Measurements from ENCODE around the gene ERICH2. TPM values are rescaled to one million over a fixed set of nuclear protein-coding genes. Genes with fewer than 3 reads are reported as not detected.

The ERICH2 gene
- total RNA-seq, 1 experiment from 2014 or later: 2.4 TPM

DNA sequence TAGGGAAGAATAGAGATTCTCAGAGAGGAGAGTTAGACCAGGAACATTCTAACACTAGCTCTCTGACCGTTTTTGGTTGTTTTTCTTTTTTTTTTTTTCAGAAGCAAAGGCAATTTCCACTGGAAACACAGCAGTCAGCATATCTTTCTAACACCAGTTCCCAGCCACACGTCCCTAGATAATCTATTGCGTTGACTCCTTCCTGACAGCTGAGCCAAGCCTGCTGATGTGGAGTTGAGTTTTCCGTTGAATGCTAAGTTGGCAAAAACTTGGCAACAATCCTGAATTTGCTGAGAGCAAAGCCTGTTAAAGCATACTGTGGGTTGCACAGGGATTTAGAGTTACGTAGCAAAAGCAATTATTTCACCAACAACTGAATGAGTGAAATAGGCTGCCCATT lies 65.8 kb downstream of the ERICH2 start:
- no TSS peak for BruUV-seq (replicated peaks)
- peaks cover 0 to 4% of the 10 kb centered on the region in 2 experiments; a peak in 1 of 4 replicates for H3K4me1 ChIP-seq (ENCODE audit: control insufficient read depth in 1 of 2, insufficient read depth in 2 of 2, low read length in 2 of 2)
- no peaks in the 10 kb centered on the region for H3K27me3 ChIP-seq (ENCODE audit: insufficient read depth, low read length)
- ChIA-PET RAD21 (ENCODE audit: low non-redundant PET in 1 of 2, low total read pairs in 2 of 2, uncharacterized antibody in 2 of 2, unreplicated experiment in 2 of 2) (no interaction called here), CTCF (interaction anchor here (1.1 to 1.3 kb wide), 2 partner anchors 9 to 10 kb away, joined by 3 to 4 read pairs; no protein-coding TSS in a partner anchor), POLR2A (no interaction called here)
- H3K9ac ChIP-seq (ENCODE audit: low read length): no peak overlapping the region
- no peak overlapping the region for H3K27ac ChIP-seq (ENCODE audit: low read depth, low read length)
- TF ChIP-seq POLR2AphosphoS5 (IDR thresholded peaks at IDR 0.05; ENCODE audit: low read depth, low read length): no peak
- TF ChIP-seq CEBPB (IDR thresholded peaks at IDR 0.05; ENCODE audit: low read depth): no peak
- TF ChIP-seq EGR1 (IDR thresholded peaks at IDR 0.05; ENCODE audit: low read depth): no peak
- TF ChIP-seq TCF7L2 (IDR thresholded peaks at IDR 0.05; ENCODE audit: borderline replicate concordance, extremely low read depth, insufficient read depth, insufficient read length): no peak
- TF ChIP-seq, protein P1, sequence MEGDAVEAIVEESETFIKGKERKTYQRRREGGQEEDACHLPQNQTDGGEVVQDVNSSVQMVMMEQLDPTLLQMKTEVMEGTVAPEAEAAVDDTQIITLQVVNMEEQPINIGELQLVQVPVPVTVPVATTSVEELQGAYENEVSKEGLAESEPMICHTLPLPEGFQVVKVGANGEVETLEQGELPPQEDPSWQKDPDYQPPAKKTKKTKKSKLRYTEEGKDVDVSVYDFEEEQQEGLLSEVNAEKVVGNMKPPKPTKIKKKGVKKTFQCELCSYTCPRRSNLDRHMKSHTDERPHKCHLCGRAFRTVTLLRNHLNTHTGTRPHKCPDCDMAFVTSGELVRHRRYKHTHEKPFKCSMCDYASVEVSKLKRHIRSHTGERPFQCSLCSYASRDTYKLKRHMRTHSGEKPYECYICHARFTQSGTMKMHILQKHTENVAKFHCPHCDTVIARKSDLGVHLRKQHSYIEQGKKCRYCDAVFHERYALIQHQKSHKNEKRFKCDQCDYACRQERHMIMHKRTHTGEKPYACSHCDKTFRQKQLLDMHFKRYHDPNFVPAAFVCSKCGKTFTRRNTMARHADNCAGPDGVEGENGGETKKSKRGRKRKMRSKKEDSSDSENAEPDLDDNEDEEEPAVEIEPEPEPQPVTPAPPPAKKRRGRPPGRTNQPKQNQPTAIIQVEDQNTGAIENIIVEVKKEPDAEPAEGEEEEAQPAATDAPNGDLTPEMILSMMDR (IDR thresholded peaks at IDR 0.05 in 2 of 3, conservative IDR thresholded peaks at IDR 0.05 in 1 of 3; ENCODE audit: borderline replicate concordance in 1 of 3, insufficient read depth in 1 of 3, low read depth in 2 of 3, low read length in 2 of 3): no peak
- TF ChIP-seq, protein P2, sequence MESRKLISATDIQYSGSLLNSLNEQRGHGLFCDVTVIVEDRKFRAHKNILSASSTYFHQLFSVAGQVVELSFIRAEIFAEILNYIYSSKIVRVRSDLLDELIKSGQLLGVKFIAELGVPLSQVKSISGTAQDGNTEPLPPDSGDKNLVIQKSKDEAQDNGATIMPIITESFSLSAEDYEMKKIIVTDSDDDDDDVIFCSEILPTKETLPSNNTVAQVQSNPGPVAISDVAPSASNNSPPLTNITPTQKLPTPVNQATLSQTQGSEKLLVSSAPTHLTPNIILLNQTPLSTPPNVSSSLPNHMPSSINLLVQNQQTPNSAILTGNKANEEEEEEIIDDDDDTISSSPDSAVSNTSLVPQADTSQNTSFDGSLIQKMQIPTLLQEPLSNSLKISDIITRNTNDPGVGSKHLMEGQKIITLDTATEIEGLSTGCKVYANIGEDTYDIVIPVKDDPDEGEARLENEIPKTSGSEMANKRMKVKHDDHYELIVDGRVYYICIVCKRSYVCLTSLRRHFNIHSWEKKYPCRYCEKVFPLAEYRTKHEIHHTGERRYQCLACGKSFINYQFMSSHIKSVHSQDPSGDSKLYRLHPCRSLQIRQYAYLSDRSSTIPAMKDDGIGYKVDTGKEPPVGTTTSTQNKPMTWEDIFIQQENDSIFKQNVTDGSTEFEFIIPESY (IDR thresholded peaks at IDR 0.05; ENCODE audit: extremely low read depth, insufficient replicate concordance, low read length): no peak
- TF ChIP-seq YY1 (IDR thresholded peaks at IDR 0.05; ENCODE audit: extremely low read depth, insufficient replicate concordance, low read depth, low read length): no peak
- no peak for TF ChIP-seq EZH2 (IDR thresholded peaks at IDR 0.05)
- TF ChIP-seq SIN3A (IDR thresholded peaks at IDR 0.05; ENCODE audit: low read depth): no peak
- TF ChIP-seq, protein P3, sequence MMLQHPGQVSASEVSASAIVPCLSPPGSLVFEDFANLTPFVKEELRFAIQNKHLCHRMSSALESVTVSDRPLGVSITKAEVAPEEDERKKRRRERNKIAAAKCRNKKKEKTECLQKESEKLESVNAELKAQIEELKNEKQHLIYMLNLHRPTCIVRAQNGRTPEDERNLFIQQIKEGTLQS (IDR thresholded peaks at IDR 0.05): no peak
- no peak for TF ChIP-seq SRF (IDR thresholded peaks at IDR 0.05; ENCODE audit: low read depth)
- TF ChIP-seq ELF1 (IDR thresholded peaks at IDR 0.05; ENCODE audit: borderline replicate concordance, low read depth): no peak
- no peak for TF ChIP-seq ZNF274 (IDR thresholded peaks at IDR 0.05; ENCODE audit: low read depth, low read length)
- no peak for TF ChIP-seq POLR2A (IDR thresholded peaks at IDR 0.05; ENCODE audit: borderline replicate concordance, extremely low read depth, insufficient read depth, insufficient read length)
- TF ChIP-seq FOSL1 (IDR thresholded peaks at IDR 0.05; ENCODE audit: low read depth): no peak
- no peak for TF ChIP-seq CBX3 (IDR thresholded peaks at IDR 0.05; ENCODE audit: low read depth)
- TF ChIP-seq JUND (IDR thresholded peaks at IDR 0.05): no peak
- no peak for TF ChIP-seq EZH2phosphoT487 (IDR thresholded peaks at IDR 0.05; ENCODE audit: borderline replicate concordance)
- TF ChIP-seq ZFX (IDR thresholded peaks at IDR 0.05): no peak
- TF ChIP-seq SP1 (IDR thresholded peaks at IDR 0.05; ENCODE audit: low read depth): no peak
- H3K4me2 ChIP-seq (ENCODE audit: low read length): no peak overlapping the region
- H3K79me2 ChIP-seq (ENCODE audit: insufficient read depth, low read length): no peaks in the 10 kb centered on the region
- ATAC-seq: no peak
- H3K9me3 ChIP-seq (ENCODE audit: control insufficient read depth in 1 of 2, insufficient read depth in 1 of 2, low read depth in 1 of 2, low read length in 2 of 2): no peaks in the 10 kb centered on the region
- no peaks in the 10 kb centered on the region for H4K20me1 ChIP-seq (ENCODE audit: insufficient read depth)
- no peaks in the 10 kb centered on the region for H3K9me2 ChIP-seq (ENCODE audit: insufficient read depth)
- no peak for DNase-seq (ENCODE audit: low read depth, low spot score)
- intact Hi-C loops (cut with micrococcal nuclease): no loop called here
- no peak overlapping the region for H3K4me3 ChIP-seq (replicated peaks in 1 of 2; ENCODE audit: low read depth in 1 of 2, low read length in 2 of 2)
- no peak overlapping the region for H2AFZ ChIP-seq (ENCODE audit: low read depth, low read length, poor library complexity, severe bottlenecking)
- peaks cover 0 to 2% of the 10 kb centered on the region in 2 experiments; a peak in 1 of 4 replicates for H3K36me3 ChIP-seq (ENCODE audit: control insufficient read depth in 1 of 2, insufficient read depth in 2 of 2, low read length in 2 of 2)
